ENCODE data around the gene ZNF816. TPM values are rescaled to one million over a fixed set of nuclear protein-coding genes. Genes with fewer than 3 reads are reported as not detected.
A peak's percentile ranks its signal among the peaks of the same experiment; 100 is the strongest.

Gene ZNF816
- total RNA-seq, result 10 to 100 TPM; 11.0 to 11.4 TPM

GRCh38 chr19:52962394-52963246, at the start of gene ZNF816:
Gene ZNF816 (minus strand): TSS chr19:52962881. CDS start chr19:52956089, 6,792 bp downstream.
- Mint-ChIP-seq H3K36me3 (peaks cover 48% of the 10 kb centered on the region), H3K27me3 (no peaks in the 10 kb centered on the region), H3K4me1 (ENCODE audit: low read depth) (peaks cover 25% of the 10 kb centered on the region), H3K27ac (peak within 1 kb of the TSS; percentile 86), H3K9me3 (peaks cover 46% of the 10 kb centered on the region), H3K4me3 (peak within 1 kb of the TSS; percentile 94)
- ChIA-PET POLR2A (no interaction called here), CTCF (interaction anchor here (1.0 to 2.1 kb wide), 3 partner anchors 16 to 666 kb away, joined by 3 to 5 read pairs (median 3); partner anchors contain the start of gene ZNF480)
- DNase-seq, result peak; percentile 100
- intact Hi-C loops (cut with micrococcal nuclease), result loop anchor here (1.0 to 10.0 kb wide), 5 partner anchors 20 to 196 kb away; partner anchors contain the start of genes ZNF160, ZNF320, ZNF347 and ZNF888

- Mint-ChIP-seq H3K4me1 (ENCODE audit: low read depth) (no peaks in the 10 kb centered on the region), H3K27ac (no peak overlapping the region), H3K27me3 (no peaks in the 10 kb centered on the region), H3K36me3 (no peaks in the 10 kb centered on the region), H3K4me3 (no peak overlapping the region), H3K9me3 (peaks cover 10% of the 10 kb centered on the region)
- ChIA-PET CTCF (no interaction called here), POLR2A (no interaction called here)
- intact Hi-C loops (cut with micrococcal nuclease), result no loop called here
- DNase-seq, result no peak
Observed at GRCh38 chr19:53012006-53012405, 49.3 kb upstream of the ZNF816 start.

- CTCF ChIA-PET, result no interaction called here
Observed at GRCh38 chr19:53010494-53010893, 47.8 kb upstream of the ZNF816 start.

GRCh38 chr19:53008061-53008778, 45.5 kb upstream of the ZNF816 start:
- H3K27me3 Mint-ChIP-seq, result no peaks in the 10 kb centered on the region
- ChIA-PET POLR2A (no interaction called here), CTCF (no interaction called here)
- peaks cover 3% of the 10 kb centered on the region for H3K9me3 Mint-ChIP-seq
- no peak overlapping the region for H3K27ac Mint-ChIP-seq
- no peak for DNase-seq
- intact Hi-C loops (cut with micrococcal nuclease), result no loop called here
- no peaks in the 10 kb centered on the region for H3K36me3 Mint-ChIP-seq
- H3K4me3 Mint-ChIP-seq, result no peak overlapping the region
- H3K4me1 Mint-ChIP-seq (ENCODE audit: low read depth), result no peaks in the 10 kb centered on the region

More at GRCh38 chr19:53010494-53010893, 47.8 kb upstream of the ZNF816 start:
- Mint-ChIP-seq H3K4me3 (no peak overlapping the region), H3K36me3 (no peaks in the 10 kb centered on the region), H3K27me3 (no peaks in the 10 kb centered on the region), H3K27ac (no peak overlapping the region), H3K4me1 (ENCODE audit: low read depth) (no peaks in the 10 kb centered on the region), H3K9me3 (peaks cover 10% of the 10 kb centered on the region)
- no peak for DNase-seq
- intact Hi-C loops (cut with micrococcal nuclease), result no loop called here
- POLR2A ChIA-PET, result no interaction called here

GRCh38 chr19:53007606-53008005, 44.9 kb upstream of the ZNF816 start:
- DNase-seq, result no peak
- Mint-ChIP-seq H3K27ac (no peak overlapping the region), H3K4me1 (ENCODE audit: low read depth) (no peaks in the 10 kb centered on the region), H3K4me3 (no peak overlapping the region), H3K36me3 (no peaks in the 10 kb centered on the region), H3K27me3 (no peaks in the 10 kb centered on the region), H3K9me3 (peaks cover 3% of the 10 kb centered on the region)
- ChIA-PET POLR2A (no interaction called here), CTCF (no interaction called here)
- intact Hi-C loops (cut with micrococcal nuclease), result no loop called here

- H3K36me3 Mint-ChIP-seq, result no peaks in the 10 kb centered on the region
- POLR2A ChIA-PET, result no interaction called here
- no peak overlapping the region for H3K27ac Mint-ChIP-seq
- DNase-seq, result no peak
- CTCF ChIA-PET, result no interaction called here
- no peaks in the 10 kb centered on the region for H3K4me1 Mint-ChIP-seq (ENCODE audit: low read depth)
- H3K4me3 Mint-ChIP-seq, result no peak overlapping the region
- intact Hi-C loops (cut with micrococcal nuclease), result no loop called here
- H3K27me3 Mint-ChIP-seq, result no peaks in the 10 kb centered on the region
- peaks cover 3% of the 10 kb centered on the region for H3K9me3 Mint-ChIP-seq
Observed at GRCh38 chr19:53007200-53007599, 44.5 kb upstream of the ZNF816 start.

- Mint-ChIP-seq H3K4me3 (no peak overlapping the region), H3K27ac (no peak overlapping the region), H3K4me1 (ENCODE audit: low read depth) (no peaks in the 10 kb centered on the region), H3K9me3 (no peaks in the 10 kb centered on the region), H3K36me3 (no peaks in the 10 kb centered on the region), H3K27me3 (no peaks in the 10 kb centered on the region)
- ChIA-PET CTCF (no interaction called here), POLR2A (no interaction called here)
- intact Hi-C loops (cut with micrococcal nuclease), result no loop called here
- no peak for DNase-seq
Observed at GRCh38 chr19:53004242-53004641, 41.6 kb upstream of the ZNF816 start.

GRCh38 chr19:53002479-53002878, 39.8 kb upstream of the ZNF816 start:
- ChIA-PET POLR2A (no interaction called here), CTCF (no interaction called here)
- intact Hi-C loops (cut with micrococcal nuclease), result no loop called here
- no peak for DNase-seq
- no peak overlapping the region for H3K4me3 Mint-ChIP-seq
- no peak overlapping the region for H3K27ac Mint-ChIP-seq
- H3K27me3 Mint-ChIP-seq, result peaks cover 1% of the 10 kb centered on the region
- H3K36me3 Mint-ChIP-seq, result no peaks in the 10 kb centered on the region
- H3K4me1 Mint-ChIP-seq (ENCODE audit: low read depth), result no peaks in the 10 kb centered on the region
- no peaks in the 10 kb centered on the region for H3K9me3 Mint-ChIP-seq

GRCh38 chr19:52997975-52998374, 35.3 kb upstream of the ZNF816 start:
- no peak overlapping the region for H3K27ac Mint-ChIP-seq
- H3K27me3 Mint-ChIP-seq, result peaks cover 1% of the 10 kb centered on the region
- intact Hi-C loops (cut with micrococcal nuclease), result loop anchor here (10.0 kb wide), 1 partner anchor 337 kb away; the partner anchor contains the start of gene ZNF845
- H3K4me3 Mint-ChIP-seq, result no peak overlapping the region
- no peak for DNase-seq
- H3K9me3 Mint-ChIP-seq, result no peaks in the 10 kb centered on the region
- no peaks in the 10 kb centered on the region for H3K36me3 Mint-ChIP-seq
- CTCF ChIA-PET, result no interaction called here
- H3K4me1 Mint-ChIP-seq (ENCODE audit: low read depth), result no peaks in the 10 kb centered on the region
- POLR2A ChIA-PET, result no interaction called here

GRCh38 chr19:52995711-52996110, 33.0 kb upstream of the ZNF816 start:
- POLR2A ChIA-PET, result no interaction called here
- no peak for DNase-seq
- peaks cover 1% of the 10 kb centered on the region for H3K27me3 Mint-ChIP-seq
- no peaks in the 10 kb centered on the region for H3K9me3 Mint-ChIP-seq
- H3K27ac Mint-ChIP-seq, result no peak overlapping the region
- intact Hi-C loops (cut with micrococcal nuclease), result loop anchor here (10.0 kb wide), 1 partner anchor 339 kb away; the partner anchor contains the start of gene ZNF845
- CTCF ChIA-PET, result no interaction called here
- peaks cover 11% of the 10 kb centered on the region for H3K4me1 Mint-ChIP-seq (ENCODE audit: low read depth)
- H3K36me3 Mint-ChIP-seq, result peaks cover 4% of the 10 kb centered on the region
- H3K4me3 Mint-ChIP-seq, result no peak overlapping the region

- POLR2A ChIA-PET, result no interaction called here
- intact Hi-C loops (cut with micrococcal nuclease), result loop anchor here (5.0 to 10.0 kb wide), 3 partner anchors 51 to 341 kb away; partner anchors contain the start of genes ZNF160 and ZNF845
- CTCF ChIA-PET, result interaction anchor here (0.7 to 1.2 kb wide), 4 partner anchors 17 to 149 kb away, joined by 3 to 5 read pairs (median 5); partner anchors contain the start of gene ZNF816
- Mint-ChIP-seq H3K27me3 (peaks cover 1% of the 10 kb centered on the region), H3K4me3 (peak overlapping the region; percentile 81), H3K9me3 (no peaks in the 10 kb centered on the region), H3K36me3 (peaks cover 13% of the 10 kb centered on the region), H3K27ac (peak overlapping the region; percentile 42), H3K4me1 (ENCODE audit: low read depth) (peaks cover 11% of the 10 kb centered on the region)
- DNase-seq, result peak; percentile 92
Observed at GRCh38 chr19:52993342-52994178, 30.9 kb upstream of the ZNF816 start.

All from activated CD4-positive, alpha-beta memory T cell treated with anti-CD3 and anti-CD28 coated beads for 36 hours (primary cell).